DMS114 treated with DMSO at 0.1 percent for 48 hours (cell line): Measurements from ENCODE around the gene ANO6.

Source experiments
- DNase-seq: peaks from one replicate; lab custom pipeline; 2025; ENCODE audit not compliant: unreplicated experiment; lab: John Stamatoyannopoulos, UW

Gene ANO6

GRCh38 chr12:45276154-45276755 is 60.4 kb downstream of the ANO6 start:
- DNase-seq: no peak

GRCh38 chr12:45278447-45278846 is 62.6 kb downstream of the ANO6 start:
- DNase-seq: no peak

- no peak for DNase-seq
Observed at GRCh38 chr12:45279931-45280830, 64.3 kb downstream of the ANO6 start.

- DNase-seq: no peak
Observed at GRCh38 chr12:45281994-45282393, 66.1 kb downstream of the ANO6 start.

GRCh38 chr12:45282411-45282810 is 66.5 kb downstream of the ANO6 start:
- DNase-seq: no peak

GRCh38 chr12:45284096-45284901 is 68.4 kb downstream of the ANO6 start:
- DNase-seq: no peak

- no peak for DNase-seq
Observed at GRCh38 chr12:45285717-45286116, 69.8 kb downstream of the ANO6 start.

- no peak for DNase-seq
Observed at GRCh38 chr12:45286621-45287020, 70.7 kb downstream of the ANO6 start.

- no peak for DNase-seq
Observed at GRCh38 chr12:45289245-45290215, 73.6 kb downstream of the ANO6 start.

- DNase-seq: no peak
Observed at GRCh38 chr12:45290216-45290605, 74.3 kb downstream of the ANO6 start.

GRCh38 chr12:45291518-45291917 is 75.6 kb downstream of the ANO6 start:
- DNase-seq: no peak

- no peak for DNase-seq
Observed at GRCh38 chr12:45292486-45293195, 76.7 kb downstream of the ANO6 start.

GRCh38 chr12:45294906-45295305 is 79.0 kb downstream of the ANO6 start:
- DNase-seq: no peak

GRCh38 chr12:45296046-45296586 is 80.2 kb downstream of the ANO6 start:
- no peak for DNase-seq

GRCh38 chr12:45298047-45298446 is 82.2 kb downstream of the ANO6 start:
- no peak for DNase-seq

- no peak for DNase-seq
Observed at GRCh38 chr12:45298721-45299692, 83.1 kb downstream of the ANO6 start.

- no peak for DNase-seq
Observed at GRCh38 chr12:45302621-45303369, 86.9 kb downstream of the ANO6 start.

- no peak for DNase-seq
Observed at GRCh38 chr12:45303945-45304344, 88.0 kb downstream of the ANO6 start.
